Muscle of leg (tissue), 11 donors: ENCODE measurements around the gene LARGE1. TPM values are rescaled to one million over a fixed set of nuclear protein-coding genes. Genes with fewer than 3 reads are reported as not detected.

ENCODE experiments used
- DNase-seq: peaks from one replicate; pipeline ENCODE4 v3.0.0; 2013
- H3K27ac ChIP-seq: one replicate; pipeline ENCODE4 v1.5.1; 2013; ENCODE audit warnings: mild to moderate bottlenecking, low read length, control low read depth
- H3K27me3 ChIP-seq: one replicate; pipeline ENCODE4 v1.6.1; 2013; ENCODE audit warnings: low read length; ENCODE audit not compliant: control insufficient read depth, insufficient read depth
- H3K36me3 ChIP-seq: one replicate; pipeline ENCODE4 v1.6.1; 2013; ENCODE audit warnings: low read length; ENCODE audit not compliant: control insufficient read depth, insufficient read depth
- H3K4me1 ChIP-seq: one replicate; pipeline ENCODE4 v1.6.1; 2013; ENCODE audit warnings: low read length; ENCODE audit not compliant: control insufficient read depth, insufficient read depth
- H3K4me3 ChIP-seq: one replicate; pipeline ENCODE4 v1.5.1; 2013; ENCODE audit warnings: low read length, control low read depth
- H3K9me3 ChIP-seq: replicated peaks from 2 replicates; pipeline ENCODE4 v1.6.1; 2013; ENCODE audit warnings: low read depth, low read length; ENCODE audit not compliant: control insufficient read depth
- WGBS: methylation state at CpG from one replicate; pipeline ENCODE4 v1.1.5; 2013; ENCODE audit warnings: missing lambda C conversion rate; ENCODE audit not compliant: insufficient coverage; 5-methylcytosine and 5-hydroxymethylcytosine counted together
- polyA plus RNA-seq, 8 donors: library from polyadenylated mRNA; unstranded; fragments of 120-200 nt; gene quantifications; one replicate each; pipeline versions ENCODE4 v1.2.1 to v1.2.3, GENCODE V29; 2013; ENCODE audit warnings: inconsistent platforms in 1 of 8, low replicate concordance in 1 of 8; ENCODE audit not compliant: insufficient read length in 8 of 8, insufficient read depth in 1 of 8
- total RNA-seq: library from RNA; stranded (reverse); fragments of 120-200 nt; gene quantifications from one replicate; pipeline ENCODE4 v1.2.4, GENCODE V29; 2013

The LARGE1 gene
- total and polyA plus RNA-seq, 9 donors = 7.7 to 14.6 (median 10.4) TPM

DNA sequence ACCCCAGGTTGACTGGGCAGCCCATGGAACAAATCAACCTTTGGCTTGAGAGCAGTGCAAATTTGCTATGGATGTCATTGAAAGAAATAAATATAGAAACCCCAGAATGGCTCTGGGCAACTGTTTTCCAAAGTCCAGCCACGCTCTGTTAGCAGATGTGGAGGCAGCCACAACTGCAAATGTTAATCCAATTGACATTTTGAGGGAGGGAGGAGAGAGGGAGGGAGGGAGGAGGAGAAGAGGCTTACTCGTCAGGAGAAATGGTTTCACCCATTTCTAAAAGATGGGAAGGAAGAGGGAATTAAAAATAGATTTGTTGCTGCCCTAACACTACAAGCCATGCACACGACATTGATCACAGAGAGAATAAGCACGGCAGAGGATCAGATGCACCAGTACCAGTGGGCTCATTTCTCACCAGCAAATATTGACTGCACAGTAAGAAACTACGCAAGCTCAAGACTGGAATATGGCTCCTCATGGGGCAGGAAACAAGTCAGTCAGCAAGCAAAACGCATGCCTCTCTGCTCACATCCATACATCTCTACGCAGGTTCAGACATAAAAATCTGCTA is 229.1 kb downstream of the LARGE1 start:
- Histone ChIP-seq H3K27me3 (no peaks in the 10 kb centered on the region), H3K36me3 (no peaks in the 10 kb centered on the region), H3K4me3 (no peak overlapping the region), H3K4me1 (no peaks in the 10 kb centered on the region), H3K9me3 (no peaks in the 10 kb centered on the region), H3K27ac (no peak overlapping the region)
- DNase-seq = no peak
- 91% methylated on average over 7 of the region's 7 CpGs for WGBS

DNA sequence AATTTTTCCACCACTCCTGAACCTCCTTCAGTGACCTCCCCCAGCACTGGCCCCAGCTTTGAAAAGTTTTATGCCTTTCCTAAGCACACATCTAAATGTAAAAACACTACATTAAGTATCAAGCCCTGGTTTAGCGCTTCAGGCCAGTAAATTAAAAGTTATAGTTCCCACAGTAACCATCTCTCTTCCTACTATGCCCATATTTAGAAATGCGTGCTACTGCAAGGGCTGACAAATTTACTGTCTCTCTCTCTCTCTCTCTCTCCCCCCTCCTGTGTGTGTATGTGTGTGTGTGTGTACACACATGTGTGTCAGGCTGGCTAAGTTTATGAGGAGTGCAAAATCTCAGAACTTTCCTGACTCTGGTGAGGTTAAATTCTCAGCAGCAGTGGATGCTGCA is 231.4 kb downstream of the LARGE1 start:
- H3K4me3 ChIP-seq = no peak overlapping the region
- no CpG with 5 or more reads among the region's 2 CpGs for WGBS
- H3K9me3 ChIP-seq = no peaks in the 10 kb centered on the region
- no peak for DNase-seq
- no peaks in the 10 kb centered on the region for H3K4me1 ChIP-seq
- H3K27me3 ChIP-seq = no peaks in the 10 kb centered on the region
- H3K27ac ChIP-seq = no peak overlapping the region
- H3K36me3 ChIP-seq = no peaks in the 10 kb centered on the region

DNA sequence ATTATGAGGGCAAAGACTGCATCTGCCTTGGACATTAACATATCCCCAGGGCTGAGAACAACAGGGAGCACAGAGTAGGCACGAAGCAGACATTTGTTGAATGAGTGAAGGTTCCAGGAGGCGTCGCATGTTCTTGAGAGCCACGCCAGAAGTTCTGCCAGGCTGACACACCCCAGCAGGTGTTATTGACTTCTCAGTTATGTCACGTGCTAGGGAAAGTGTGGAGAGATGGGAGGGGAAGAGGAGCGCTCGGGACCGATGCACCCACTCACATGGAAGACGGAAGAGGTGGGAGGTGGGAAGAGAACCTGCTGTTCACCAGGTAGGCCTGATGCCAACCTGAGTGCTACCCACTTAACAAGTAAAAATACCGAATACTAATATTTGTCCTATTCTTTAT is 232.8 kb downstream of the LARGE1 start:
- DNase-seq = no peak
- 100% methylated on average over 4 of the region's 10 CpGs for WGBS

DNA sequence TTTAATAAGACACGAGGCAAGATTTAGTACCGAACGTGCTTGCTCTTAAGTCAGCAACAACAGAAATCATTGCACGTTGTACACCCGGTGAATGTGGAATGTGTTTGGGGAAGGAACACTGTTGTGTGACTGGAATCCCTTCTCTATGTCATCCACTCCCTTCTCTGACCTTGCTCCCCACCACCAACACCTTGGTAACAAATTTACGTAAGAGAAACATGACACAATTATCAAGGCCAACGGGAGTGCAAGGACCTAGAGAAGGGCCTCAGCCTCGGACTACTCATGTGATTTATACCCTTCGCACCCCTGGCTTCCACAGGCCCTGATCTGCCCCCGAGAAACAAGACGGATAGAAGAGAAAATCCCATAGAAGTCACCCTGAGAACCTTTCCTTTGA is 236.2 kb downstream of the LARGE1 start:
- H3K9me3 ChIP-seq = no peaks in the 10 kb centered on the region
- 86% methylated on average over 6 of the region's 11 CpGs for WGBS
- H3K4me1 ChIP-seq = no peaks in the 10 kb centered on the region
- no peak for DNase-seq
- H3K4me3 ChIP-seq = no peak overlapping the region
- no peak overlapping the region for H3K27ac ChIP-seq
- H3K36me3 ChIP-seq = no peaks in the 10 kb centered on the region
- H3K27me3 ChIP-seq = no peaks in the 10 kb centered on the region

More for the DNA sequence above, 232.8 kb downstream of the LARGE1 start:
- H3K36me3 ChIP-seq = no peaks in the 10 kb centered on the region
- no peaks in the 10 kb centered on the region for H3K27me3 ChIP-seq
- H3K4me3 ChIP-seq = no peak overlapping the region
- no peaks in the 10 kb centered on the region for H3K4me1 ChIP-seq
- no peak overlapping the region for H3K27ac ChIP-seq
- no peaks in the 10 kb centered on the region for H3K9me3 ChIP-seq

DNA sequence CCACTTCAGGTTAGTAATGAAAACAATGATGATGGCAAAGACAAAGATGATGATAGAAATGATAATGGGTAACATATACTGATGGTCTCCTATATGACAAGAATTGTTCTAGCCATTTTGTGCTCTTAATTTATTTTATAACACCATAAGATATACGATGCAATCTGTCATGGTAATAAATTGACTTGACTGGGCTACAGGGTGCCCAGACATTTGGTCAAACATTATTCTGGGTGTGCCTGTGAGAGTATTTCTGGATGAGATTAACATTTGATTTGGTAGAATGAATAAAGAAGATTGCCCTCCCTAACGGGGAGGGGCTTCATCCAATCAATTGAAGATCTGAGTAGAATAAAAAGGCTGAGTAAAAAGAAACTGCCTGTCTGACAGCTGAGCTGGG is 237.3 kb downstream of the LARGE1 start:
- no peaks in the 10 kb centered on the region for H3K4me1 ChIP-seq
- H3K36me3 ChIP-seq = no peaks in the 10 kb centered on the region
- H3K9me3 ChIP-seq = no peaks in the 10 kb centered on the region
- no CpG with 5 or more reads among the region's 2 CpGs for WGBS
- no peaks in the 10 kb centered on the region for H3K27me3 ChIP-seq
- DNase-seq = no peak
- H3K4me3 ChIP-seq = no peak overlapping the region
- H3K27ac ChIP-seq = no peak overlapping the region

DNA sequence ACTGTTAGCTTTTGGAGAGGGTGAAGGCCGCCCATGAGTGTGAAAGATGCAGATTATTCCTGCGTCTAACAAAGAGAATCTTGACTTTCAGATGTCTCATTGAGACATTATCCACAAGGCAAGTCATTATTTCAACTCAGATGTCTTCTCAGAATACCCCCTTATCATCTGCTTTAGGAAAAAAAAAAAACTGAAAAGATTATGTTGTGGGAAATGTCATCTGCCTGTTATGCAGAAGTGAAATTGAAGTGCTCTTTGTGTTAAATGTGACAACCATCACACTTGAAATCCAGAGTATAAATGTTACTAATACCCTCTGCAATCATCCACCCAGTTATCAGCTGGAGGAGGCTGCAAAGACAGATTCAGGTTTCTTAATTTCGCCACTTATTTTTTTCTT is 239.6 kb downstream of the LARGE1 start:
- H3K9me3 ChIP-seq = no peaks in the 10 kb centered on the region
- no CpG with 5 or more reads among the region's 3 CpGs for WGBS
- no peak for DNase-seq
- H3K36me3 ChIP-seq = no peaks in the 10 kb centered on the region
- no peaks in the 10 kb centered on the region for H3K4me1 ChIP-seq
- no peak overlapping the region for H3K27ac ChIP-seq
- no peak overlapping the region for H3K4me3 ChIP-seq
- H3K27me3 ChIP-seq = no peaks in the 10 kb centered on the region

DNA sequence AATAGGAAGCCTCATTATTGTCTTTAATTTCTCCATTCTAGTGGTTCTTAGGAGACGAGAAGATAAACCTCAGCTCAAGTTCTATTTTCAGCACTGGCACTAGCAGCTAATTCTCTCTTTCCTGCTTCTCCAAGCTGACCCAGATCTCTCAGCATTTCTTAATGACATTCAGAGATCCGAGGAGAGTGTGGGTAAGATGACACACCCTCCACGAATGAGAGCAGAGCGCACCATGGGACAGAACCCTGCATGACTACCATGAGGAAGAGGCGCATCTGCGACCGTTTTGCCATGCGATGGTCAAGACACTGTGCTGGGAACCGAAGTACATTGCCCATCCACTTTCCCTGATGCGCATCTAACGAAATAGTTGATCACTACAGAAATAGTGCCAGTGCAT is 241.8 kb downstream of the LARGE1 start:
- 81% methylated on average over 9 of the region's 11 CpGs for WGBS

DNA sequence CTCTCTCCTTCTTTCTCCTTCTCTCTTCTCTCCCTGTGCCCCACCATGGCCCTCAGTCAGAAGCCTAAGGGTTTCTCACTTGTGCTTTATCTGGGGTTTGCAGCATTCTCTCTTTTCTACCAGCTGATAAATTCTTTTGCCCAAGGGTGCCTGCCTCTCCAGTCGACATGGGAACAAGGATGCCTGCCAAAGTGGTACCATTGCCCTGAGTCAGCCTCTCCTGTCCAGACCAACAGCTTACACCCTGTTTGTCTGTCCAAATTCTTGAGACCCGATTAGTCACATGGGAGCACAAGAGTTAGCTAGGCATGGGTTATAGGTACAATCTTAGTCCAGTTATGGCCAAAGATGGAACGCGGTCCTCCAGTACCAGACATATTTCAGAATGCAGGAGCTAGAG is 242.7 kb downstream of the LARGE1 start:
- no peaks in the 10 kb centered on the region for H3K4me1 ChIP-seq
- no peak for DNase-seq
- H3K4me3 ChIP-seq = no peak overlapping the region
- WGBS = 86% methylated on average over 1 of the region's 4 CpGs
- H3K27ac ChIP-seq = no peak overlapping the region
- no peaks in the 10 kb centered on the region for H3K36me3 ChIP-seq
- H3K9me3 ChIP-seq = no peaks in the 10 kb centered on the region
- no peaks in the 10 kb centered on the region for H3K27me3 ChIP-seq

More for the DNA sequence above, 241.8 kb downstream of the LARGE1 start:
- H3K4me1 ChIP-seq = no peaks in the 10 kb centered on the region
- no peak for DNase-seq
- H3K27ac ChIP-seq = no peak overlapping the region
- no peaks in the 10 kb centered on the region for H3K9me3 ChIP-seq
- no peak overlapping the region for H3K4me3 ChIP-seq
- H3K27me3 ChIP-seq = no peaks in the 10 kb centered on the region
- no peaks in the 10 kb centered on the region for H3K36me3 ChIP-seq

DNA sequence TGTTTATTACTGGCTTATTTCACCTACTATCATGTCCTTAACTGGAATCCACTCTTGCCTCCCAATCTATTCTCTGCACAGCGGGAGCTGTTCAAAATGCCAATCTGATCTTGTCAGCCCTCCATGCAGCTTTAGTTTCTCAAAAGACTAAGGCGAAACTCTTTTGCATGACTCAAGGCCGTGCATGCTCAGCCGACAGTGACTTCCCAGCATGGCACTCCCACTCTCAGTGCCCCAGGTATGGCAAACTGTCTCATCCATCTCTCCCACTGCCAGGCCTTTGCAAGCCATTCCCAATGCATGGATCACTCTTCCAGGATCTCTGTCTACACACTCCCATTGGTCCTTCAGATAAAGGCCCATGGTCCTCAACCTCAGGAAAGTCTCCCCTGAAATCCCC is 245.9 kb downstream of the LARGE1 start:
- Histone ChIP-seq H3K27me3 (no peaks in the 10 kb centered on the region), H3K36me3 (no peaks in the 10 kb centered on the region), H3K27ac (no peak overlapping the region), H3K9me3 (no peaks in the 10 kb centered on the region), H3K4me1 (no peaks in the 10 kb centered on the region), H3K4me3 (no peak overlapping the region)
- DNase-seq = no peak
- 84% methylated on average over 4 of the region's 4 CpGs for WGBS

DNA sequence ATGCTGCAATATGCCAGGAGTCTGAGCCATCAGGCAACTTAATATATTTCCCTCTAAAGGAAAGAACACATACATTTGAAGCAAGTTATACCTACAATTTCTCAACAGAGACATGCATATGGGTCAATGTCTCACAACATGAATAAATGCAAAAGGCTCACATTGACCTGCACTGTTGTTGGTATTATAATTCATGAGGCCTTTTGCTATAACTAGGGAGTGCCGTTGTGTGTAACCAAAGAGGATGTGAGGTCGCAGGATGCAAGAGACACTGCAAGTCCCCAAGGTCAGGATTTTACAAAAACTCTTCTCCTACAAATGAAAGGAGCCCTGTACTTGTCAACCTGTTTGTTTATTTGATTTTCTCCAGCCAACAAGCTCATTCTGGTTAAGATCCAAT is 250.5 kb downstream of the LARGE1 start:
- Histone ChIP-seq H3K4me3 (no peak overlapping the region), H3K36me3 (no peaks in the 10 kb centered on the region), H3K9me3 (no peaks in the 10 kb centered on the region), H3K4me1 (peaks cover 6% of the 10 kb centered on the region), H3K27me3 (no peaks in the 10 kb centered on the region), H3K27ac (no peak overlapping the region)
- no CpG with 5 or more reads among the region's 2 CpGs for WGBS
- no peak for DNase-seq
